HTR-8/SVneo (cell line): ENCODE data around the gene NSUN2.

Experiments used
- DNase-seq: peaks from one replicate; pipeline ENCODE4 v3.0.0; 2011; ENCODE audit warnings: low spot score, mixed read lengths; ENCODE audit not compliant: insufficient read length
- FAIRE-seq: peaks from 2 replicates; lab custom pipeline; 2011; peaks lifted over from hg19 to GRCh38; lab: Jason Lieb, UNC

NSUN2 gene

DNA sequence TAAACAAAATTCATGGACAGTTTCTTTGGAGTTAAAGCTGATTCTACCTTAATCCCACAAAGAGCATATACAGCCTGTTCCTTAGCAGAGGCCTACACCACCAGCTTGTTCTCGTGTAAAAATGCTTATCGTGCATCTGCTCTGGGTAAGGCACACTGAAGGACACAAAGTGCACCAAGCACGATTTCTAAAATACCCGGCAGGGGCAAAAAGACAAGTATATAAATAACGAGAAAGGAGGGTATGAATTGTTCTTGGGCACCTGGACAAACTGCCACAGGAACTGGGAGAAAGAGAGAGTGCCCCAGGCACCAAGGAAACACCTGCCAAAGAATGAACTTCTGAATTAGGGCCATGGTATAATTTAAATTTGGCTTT lies 25.3 kb downstream of the NSUN2 start:
- FAIRE-seq (no peak), DNase-seq (no peak)

DNA sequence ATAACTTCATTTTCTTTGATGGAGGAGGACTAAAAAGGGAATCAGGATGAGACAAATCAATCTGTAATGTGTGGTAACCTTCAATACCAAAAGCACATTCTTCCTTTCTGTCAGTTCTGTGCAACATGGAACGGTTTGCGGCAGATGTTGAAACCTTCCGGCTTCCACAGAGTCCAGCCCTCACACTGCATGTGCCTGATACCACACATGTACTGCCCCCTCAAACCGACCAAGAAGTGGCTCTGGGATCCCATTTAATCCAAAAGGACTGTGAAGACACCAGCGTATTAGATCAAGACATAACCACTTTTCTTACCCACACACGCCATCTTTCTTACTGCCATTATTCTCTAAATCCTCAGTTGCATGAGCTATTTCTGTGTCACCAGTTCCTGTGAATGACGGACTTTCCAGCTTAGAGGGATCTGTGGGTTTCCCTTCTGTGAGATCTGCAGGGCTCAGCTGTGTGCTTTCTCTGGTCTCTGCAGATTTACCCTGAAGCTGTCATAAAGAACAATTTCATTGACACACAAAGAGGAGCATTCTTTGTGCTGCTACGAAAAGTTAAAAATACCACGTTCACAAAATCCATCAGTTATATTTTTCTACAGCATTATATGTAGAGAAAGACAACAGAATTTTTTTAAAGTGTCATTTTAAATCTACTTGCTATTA lies 25.8 kb downstream of the NSUN2 start:
- FAIRE-seq (no peak), DNase-seq (no peak)

DNA sequence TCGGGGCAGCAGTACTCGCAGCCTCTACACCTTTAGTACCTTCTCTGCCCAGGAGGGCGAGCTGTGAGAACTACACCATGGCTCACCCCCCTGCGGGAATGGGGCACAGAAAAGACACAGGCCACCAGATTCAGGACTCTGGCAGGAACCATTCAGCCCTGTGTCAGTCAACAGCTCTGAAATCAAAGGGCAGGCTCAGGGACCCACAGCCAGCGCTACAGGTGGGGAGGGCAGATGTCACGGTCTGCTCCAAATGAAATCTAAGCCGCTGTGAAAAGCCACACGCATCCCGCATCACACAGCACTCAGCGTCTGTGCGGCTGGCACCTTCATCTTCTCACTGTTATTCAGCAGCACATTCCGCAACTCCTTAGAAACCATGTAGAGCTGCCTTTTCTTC lies 27.9 kb downstream of the NSUN2 start:
- no peak for DNase-seq
- FAIRE-seq: no peak

DNA sequence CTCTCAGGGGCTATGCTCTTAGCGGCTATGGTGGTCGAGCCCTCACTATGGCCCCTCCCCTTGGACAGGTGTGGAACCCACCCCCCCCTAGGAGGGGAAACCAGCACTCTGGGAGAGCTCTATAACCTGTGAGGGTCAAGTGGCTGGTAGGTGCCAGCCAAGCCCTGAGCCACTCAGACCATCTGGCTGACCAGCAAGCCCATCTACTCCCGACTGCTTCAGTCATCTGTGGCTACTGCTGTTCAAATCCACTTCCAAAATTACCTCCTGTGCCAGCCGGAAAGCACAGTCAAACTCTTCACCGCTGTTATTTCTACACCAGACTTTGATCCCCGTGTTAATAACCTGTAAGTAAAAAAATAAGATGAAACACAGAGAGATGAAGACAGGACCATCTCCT lies 28.5 kb downstream of the NSUN2 start:
- FAIRE-seq: no peak
- no peak for DNase-seq

DNA sequence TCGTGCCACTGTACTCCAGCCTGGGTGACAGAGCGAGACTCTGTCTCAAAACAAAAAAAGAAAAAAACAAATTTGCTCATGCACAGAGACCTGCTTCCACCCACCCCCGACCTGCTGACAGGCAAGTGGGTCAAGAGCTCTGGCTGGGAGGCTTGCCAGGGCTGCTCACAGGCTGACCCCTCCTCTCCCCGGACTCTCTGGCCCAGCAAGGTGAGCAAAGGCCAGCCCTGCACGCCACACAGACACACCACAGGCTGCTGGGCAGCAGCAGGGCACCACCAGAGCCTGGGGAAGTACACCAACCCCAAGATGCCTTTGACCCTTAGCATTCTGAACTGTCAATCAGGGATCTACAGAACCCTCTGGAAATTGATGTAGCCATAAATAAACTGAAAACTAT lies 29.2 kb downstream of the NSUN2 start:
- no peak for DNase-seq
- no peak for FAIRE-seq

DNA sequence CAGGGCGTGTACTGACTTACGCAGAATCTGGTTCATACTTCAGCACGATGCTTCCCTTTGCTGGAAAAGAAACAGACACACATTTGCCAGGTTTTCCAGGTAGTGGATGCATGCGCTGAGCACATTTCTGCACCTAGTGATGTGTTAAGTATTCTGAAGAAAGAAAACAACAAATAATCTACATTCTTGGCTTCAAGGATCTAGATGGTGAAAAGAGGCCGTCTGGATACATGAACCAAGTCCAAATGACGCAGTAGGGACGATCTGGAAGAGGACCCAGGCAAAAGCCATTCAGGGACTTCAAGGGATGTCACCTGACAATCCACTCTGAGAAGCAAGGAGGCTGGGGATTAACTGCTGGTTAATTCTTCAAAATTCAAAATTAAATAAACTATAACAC lies 30.4 kb downstream of the NSUN2 start:
- no peak for FAIRE-seq
- no peak for DNase-seq

DNA sequence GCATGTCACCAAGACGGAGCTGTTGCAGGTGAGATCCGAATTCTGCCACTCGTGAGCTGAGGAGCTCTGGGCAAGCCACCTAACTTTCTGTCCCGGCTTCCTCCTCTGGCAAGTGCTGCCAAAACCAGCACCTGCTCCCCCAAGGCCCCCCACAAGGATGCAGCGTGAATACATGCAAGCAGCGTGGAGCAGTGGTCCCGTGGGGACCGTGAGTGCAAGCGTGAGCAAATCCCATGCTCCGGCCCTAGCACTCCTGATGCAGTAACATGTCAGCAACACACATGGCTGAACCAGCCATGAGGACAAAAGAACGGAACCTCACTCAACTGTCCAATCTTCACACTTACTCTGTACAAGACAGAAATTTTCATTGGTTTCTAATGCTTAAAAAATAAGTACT lies 31.0 kb downstream of the NSUN2 start:
- DNase-seq: no peak
- no peak for FAIRE-seq

DNA sequence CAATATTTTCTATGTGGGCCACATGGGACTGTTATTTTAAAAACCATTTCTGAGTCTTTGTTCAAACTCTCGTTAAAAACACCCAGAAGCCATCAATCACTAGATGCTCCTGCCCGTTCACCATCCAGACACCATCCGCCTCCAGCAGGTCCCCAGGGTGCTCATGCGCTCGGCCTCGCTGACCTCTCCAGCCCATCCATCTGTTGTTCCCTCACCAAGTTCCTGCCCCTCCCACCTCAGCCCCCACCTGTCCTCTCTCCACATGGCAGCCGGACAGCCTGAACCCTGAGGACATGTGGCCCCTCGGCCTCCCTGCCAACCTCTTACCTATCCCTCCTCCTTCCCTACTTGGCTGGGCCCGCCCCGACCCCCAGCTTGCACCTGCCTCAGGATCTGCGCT lies 31.6 kb downstream of the NSUN2 start:
- FAIRE-seq: no peak
- no peak for DNase-seq

DNA sequence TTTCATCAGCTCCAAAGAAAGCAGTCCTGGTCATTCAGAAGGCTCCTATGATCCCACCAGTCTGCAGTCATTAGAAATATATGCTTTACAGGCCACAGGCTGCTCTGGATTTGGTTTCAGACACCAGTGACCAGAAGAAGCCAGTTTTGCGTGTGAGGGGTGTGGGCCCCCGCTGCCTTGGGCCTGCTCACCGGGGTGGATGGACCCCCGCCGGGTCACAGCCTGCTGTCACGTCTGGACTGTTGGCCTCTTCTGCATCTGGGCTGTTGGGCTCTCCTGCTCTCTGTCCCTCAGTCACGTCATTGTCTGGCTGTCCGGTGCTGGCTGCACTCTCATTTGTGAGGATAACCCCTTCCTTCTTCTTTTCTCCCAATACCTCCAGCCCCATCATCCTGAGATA lies 33.1 kb downstream of the NSUN2 start:
- DNase-seq: no peak

DNA sequence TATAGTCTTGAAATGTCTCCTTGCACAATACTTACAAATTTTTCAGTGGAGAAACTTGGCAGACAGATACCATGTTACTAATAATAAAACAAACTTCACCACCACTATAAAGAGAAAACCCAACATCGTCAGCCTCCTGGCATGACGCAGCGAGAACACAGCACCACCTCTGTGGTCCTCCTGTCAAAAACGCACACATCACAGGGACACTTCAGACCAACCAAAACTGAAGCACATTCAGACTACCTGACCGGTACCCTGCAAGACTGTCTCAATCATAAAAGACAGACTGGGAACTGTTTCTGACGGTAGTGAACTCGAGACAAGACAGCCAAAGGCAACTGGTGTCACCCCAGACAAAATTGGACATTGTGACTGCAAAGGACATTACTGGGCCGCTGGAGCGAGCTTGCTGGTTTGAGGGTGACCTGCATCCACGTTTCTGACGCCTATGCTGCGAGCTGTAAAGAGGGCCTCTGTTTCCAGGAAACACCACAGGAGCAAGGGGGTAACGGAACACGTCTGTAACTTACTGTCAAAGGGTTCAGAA lies 34.4 kb downstream of the NSUN2 start:
- DNase-seq (no peak), FAIRE-seq (no peak)

More for the DNA sequence above, 33.1 kb downstream of the NSUN2 start:
- FAIRE-seq: no peak

DNA sequence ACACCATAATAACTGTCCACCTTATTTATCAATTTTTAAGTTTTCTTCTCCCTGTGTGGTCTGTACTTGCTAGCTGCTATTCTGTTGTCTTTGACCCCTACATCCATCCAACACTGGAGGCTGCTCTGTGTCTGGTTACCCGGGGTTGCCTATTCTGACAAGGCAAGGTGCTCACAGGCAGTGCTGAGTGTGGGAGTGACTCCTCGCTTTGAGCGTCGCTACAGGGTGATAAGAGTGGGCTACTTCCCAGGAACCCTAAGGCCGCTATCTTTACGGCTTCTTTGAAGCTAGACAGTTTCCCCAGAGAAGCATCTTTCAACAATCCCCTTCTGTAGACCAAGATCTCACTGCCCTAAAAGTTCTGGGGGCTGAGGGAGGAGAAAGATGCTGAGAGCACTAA lies 35.3 kb downstream of the NSUN2 start:
- DNase-seq: no peak
- no peak for FAIRE-seq

DNA sequence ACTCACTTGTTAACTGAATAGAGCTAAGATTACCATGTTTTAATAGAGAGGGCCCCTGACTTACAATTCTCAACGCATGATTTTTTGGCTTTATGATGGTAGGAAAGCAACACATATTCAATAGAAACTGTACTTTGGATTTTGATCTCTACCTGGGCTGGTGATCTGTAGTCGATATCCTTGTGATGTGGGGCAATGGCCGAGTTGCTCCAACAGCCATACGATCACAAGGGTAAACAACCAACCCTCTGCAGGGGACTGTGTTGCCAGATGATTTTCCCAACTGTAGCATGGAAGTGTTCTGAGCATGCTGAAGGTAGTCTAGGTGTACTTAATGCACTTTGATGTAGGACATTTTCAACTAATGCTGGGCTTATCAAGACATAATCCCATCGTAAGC lies 36.5 kb downstream of the NSUN2 start:
- no peak for DNase-seq
- FAIRE-seq: peak; percentile 9

DNA sequence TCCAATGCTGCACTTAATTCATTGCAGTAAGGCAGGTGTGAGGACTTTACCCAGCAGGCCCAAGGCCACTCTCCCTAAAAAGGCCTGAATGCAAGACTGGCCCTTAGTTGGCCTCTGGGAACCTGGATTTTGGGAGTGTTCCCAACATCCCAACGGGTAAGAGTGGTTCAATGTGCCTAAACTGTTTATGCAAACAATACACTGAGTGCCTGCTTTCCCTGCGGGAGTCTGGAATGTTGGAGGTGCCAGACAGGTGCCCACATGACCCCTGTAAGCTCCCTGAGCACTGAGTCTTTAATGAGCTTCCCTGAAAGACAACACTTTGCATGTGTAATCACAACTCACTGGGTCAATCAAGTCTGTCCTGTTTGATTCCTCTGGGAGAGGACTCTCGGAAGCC lies 37.4 kb downstream of the NSUN2 start:
- no peak for FAIRE-seq
- no peak for DNase-seq

DNA sequence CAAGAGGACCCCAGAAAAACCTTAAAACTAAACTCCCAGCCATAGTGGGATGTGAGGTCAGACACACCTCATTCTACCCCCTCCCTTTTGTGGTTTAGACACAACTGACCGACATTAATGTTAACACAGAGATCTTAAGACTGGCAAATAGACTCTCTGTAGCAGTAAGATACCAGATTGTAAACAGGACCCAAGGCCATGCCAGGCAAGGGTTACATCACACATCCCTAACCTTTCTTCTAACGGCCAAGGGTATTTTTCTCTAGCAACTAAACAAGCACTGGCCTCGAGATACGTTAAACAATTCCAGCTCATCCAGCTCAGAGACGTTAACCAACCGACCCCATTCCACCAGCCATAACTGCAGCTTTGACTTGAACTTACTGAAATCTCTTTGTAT lies 38.8 kb downstream of the NSUN2 start:
- no peak for FAIRE-seq

DNA sequence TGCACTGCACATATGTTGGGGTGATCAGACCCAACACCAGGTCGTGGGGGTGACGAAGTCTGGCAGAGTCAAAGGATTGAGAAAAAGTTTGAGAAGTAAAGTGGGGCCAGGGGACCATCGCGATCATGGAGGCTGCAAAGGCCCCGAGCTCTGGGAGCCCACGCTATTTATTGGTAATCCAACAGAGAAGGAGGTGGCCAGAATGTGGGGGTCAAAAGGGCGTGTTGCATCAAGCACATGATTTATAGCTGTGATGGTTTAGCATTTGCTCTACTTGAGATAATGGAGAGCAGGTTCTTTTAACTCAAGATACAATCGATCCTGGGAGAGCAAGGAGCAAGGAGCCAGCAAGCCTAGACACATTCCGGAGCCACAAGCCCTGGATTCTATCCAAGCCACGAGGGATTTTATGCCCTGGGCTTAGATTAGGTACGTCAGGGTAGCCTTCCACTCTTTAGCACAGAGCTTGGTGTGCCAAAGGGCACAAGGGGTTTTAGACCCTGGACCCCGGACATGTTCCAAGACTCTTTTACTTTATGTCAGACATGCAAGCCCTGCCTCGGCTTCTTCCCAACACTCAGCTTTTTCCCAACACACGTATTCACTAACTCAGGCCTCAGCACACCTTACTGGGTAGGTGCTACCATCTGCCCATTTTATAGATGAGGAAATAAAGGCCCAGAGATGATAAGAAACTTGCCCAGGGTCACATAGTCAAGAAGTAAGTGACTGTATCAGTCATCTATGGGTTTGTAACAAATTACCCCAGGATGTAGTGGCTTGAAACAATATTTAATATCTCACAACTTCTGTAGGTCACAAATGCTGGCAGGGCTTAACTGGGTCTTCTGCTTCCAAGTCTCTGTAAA lies 39.5 kb downstream of the NSUN2 start:
- no peak for DNase-seq
- FAIRE-seq: no peak

More for the DNA sequence above, 38.8 kb downstream of the NSUN2 start:
- DNase-seq: no peak

DNA sequence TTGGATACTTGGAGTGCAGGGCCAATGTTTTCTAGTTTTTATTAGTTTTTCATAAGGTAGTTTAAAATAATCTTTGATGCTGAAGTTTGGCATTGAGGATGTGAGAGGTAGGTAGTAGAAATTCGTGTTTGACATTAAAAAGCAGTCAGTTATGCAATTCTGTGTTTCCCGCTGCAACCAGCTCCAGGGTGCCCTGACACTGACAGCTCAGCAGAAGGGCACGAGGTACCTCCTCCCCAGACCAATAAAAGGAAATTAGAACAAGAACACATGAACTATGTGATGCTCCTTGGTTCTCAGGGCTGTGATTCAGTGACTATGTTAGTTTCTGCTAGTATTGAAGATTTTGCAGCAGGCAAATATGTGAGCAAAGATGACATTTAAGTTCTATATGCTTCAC lies 40.2 kb downstream of the NSUN2 start:
- FAIRE-seq (no peak), DNase-seq (no peak)

DNA sequence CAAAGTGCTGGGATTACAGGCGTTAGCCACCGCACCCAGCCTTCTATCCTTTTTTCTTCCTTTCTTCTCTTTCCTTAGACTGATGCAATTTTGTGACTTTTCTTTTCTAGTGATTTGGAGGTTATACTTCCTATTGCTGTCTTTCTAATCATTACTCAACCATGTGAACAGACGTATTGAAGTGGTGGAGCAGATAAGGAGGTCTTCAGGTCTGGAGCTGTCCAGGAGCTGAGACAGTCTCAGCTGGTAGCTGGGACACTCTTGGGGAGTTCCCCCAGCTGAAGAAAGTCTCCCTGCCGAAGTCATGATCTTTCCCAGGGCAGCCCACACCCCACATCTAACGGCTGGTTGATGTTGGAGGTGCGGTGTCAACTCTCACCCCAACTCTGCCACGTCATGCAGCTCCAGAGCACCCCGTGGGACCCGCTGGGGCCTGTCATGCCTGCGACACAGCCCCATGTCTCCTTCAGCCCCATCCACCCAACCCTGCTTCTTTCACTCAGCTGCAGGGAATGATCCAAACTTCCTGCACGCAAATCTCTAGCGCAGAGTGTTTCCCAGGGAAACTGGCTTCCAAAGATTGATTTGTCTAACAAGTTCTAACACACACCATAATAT lies 41.1 kb downstream of the NSUN2 start:
- DNase-seq: no peak
- no peak for FAIRE-seq

DNA sequence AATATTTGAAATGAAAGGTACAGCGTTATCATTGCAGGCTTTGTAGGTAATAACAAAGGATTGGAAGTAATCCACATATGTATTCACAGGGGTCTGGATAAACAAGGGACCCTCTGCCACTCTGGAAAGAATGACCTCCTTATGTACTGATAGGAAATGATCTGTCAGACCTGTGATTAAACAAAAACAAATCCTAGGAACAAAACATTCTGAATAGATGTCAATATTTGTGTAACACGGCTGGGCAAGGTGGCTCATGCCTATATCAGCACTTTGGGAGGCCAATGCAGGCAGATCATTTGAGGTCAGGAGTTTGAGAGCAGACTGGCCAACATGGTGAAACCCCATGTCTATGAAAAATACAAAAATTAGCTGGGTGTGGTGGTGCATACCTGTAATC lies 42.3 kb downstream of the NSUN2 start:
- FAIRE-seq: no peak
- no peak for DNase-seq

DNA sequence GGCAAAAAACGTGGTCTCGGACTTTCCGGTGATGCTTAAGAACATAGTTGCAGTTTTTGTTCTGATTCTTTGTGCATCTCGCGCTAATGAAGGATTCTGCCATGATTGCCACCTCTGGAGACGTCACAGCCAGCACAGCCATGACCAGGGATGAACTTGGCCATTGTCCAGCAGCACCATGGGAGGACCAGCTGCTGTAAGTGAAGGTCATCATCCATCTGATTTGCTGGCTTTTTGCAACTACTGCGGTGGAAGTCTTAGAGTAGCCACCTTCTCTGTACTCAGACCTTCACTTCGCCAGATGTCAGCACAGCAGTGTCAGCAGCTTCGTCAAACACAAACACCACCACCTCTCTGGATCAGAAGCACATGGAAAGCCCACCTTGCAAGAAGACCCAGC lies 45.7 kb downstream of the NSUN2 start:
- DNase-seq: no peak

DNA sequence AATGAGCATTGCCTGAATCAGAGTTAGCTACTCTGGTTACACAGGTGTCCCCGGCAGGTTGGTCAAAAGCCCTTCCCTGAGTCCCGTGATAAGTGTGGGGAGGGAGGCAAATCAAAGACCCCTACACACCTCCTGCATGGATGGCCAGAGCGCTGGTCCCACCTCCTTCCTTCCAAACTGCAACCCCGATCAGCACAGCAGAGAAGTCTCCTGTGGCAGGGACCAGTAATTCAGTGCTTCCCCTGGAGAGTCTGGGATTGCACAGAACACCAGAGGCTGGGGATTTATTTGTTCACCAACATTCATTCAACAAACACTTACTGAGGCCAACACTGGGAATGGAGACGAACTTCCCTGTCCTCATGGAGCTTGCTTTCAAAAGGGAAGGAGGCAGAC lies 46.2 kb downstream of the NSUN2 start:
- DNase-seq (no peak), FAIRE-seq (no peak)

More for the DNA sequence above, 45.7 kb downstream of the NSUN2 start:
- FAIRE-seq: peak; percentile 60
